SH-SY5Y (cell line): ENCODE measurements around the gene TRIM23.

Experiments used
- GATA2 ChIP-seq: IDR thresholded peaks from 2 replicates; pipeline ENCODE4 v1.6.1; 2011; ENCODE audit warnings: mild to moderate bottlenecking, low read depth, low read length
- GATA3 ChIP-seq: IDR thresholded peaks from 2 replicates; pipeline ENCODE4 v1.6.1; 2011; ENCODE audit warnings: low read depth, mild to moderate bottlenecking, low read length, moderate library complexity

GRCh38 chr5:65654713-65655112, 30.6 kb upstream of the TRIM23 start:
- no peak for TF ChIP-seq GATA2
- no peak for TF ChIP-seq GATA3
